HEK293 (cell line): Measurements from ENCODE around the gene ZGPAT.

ENCODE experiments used
- CTCF ChIA-PET: fragments of 350-600 bp; formaldehyde crosslinking; extraction: SDS; loops from one replicate; lab custom pipeline; 2021; ENCODE audit warnings: antibody characterized with exemption; lab: Yijun Ruan, JAX
- POLR2A ChIA-PET: fragments of 300-600 bp; formaldehyde crosslinking; extraction: SDS; loops from one replicate; lab custom pipeline; 2020; ENCODE audit warnings: antibody characterized with exemption, inconsistent platforms; lab: Yijun Ruan, JAX
- H3K27ac ChIP-seq: fragments of 200-500 bp; sonication (Bioruptor generic); 2 replicates; pipeline ENCODE4 v1.5.1; 2014; ENCODE audit warnings: low read depth, low read length, control low read depth, inconsistent platforms; ENCODE audit errors: extremely low read depth
- H3K36me3 ChIP-seq, 2 experiments: fragments of 200-500 bp in 1 of 2; sonication (Bioruptor generic) in 1 of 2; 1 replicate in 1 of 2; 2 replicates in 1 of 2; pipeline ENCODE4 v1.5.1; 2014 to 2017; ENCODE audit warnings: inconsistent platforms in 2 of 2, low read length in 2 of 2; ENCODE audit not compliant: control insufficient read depth in 2 of 2, insufficient read depth in 1 of 2
- H3K4me1 ChIP-seq: fragments of 200-500 bp; sonication (Bioruptor generic); 2 replicates; pipeline ENCODE4 v1.5.1; 2014; ENCODE audit warnings: mild to moderate bottlenecking, low read length, inconsistent platforms; ENCODE audit not compliant: control insufficient read depth, insufficient read depth
- H3K4me3 ChIP-seq: 2 replicates; pipeline ENCODE4 v1.5.1; 2011; ENCODE audit warnings: low read depth, mild to moderate bottlenecking, control low read depth, low read length, moderate library complexity
- H3K9me3 ChIP-seq: fragments of 200-500 bp; sonication (Bioruptor generic); 2 replicates; pipeline ENCODE4 v1.5.1; 2014; ENCODE audit warnings: low read depth, low read length, inconsistent platforms; ENCODE audit not compliant: control insufficient read depth, insufficient read depth
- BCL11A ChIP-seq: fragments of 450-650 bp; formaldehyde crosslinking; IDR thresholded peaks from 2 replicates; pipeline ENCODE4 v1.5.1; 2016; ENCODE audit warnings: low read depth, missing biosample characterization, missing genetic modification characterization
- GLIS2 ChIP-seq: fragments of 450-650 bp; formaldehyde crosslinking; IDR thresholded peaks from 2 replicates; pipeline ENCODE4 v1.5.1; 2016; ENCODE audit warnings: missing biosample characterization, missing genetic modification characterization
- HOXC10 ChIP-seq: sonication (generic); formaldehyde crosslinking; IDR thresholded peaks from 2 replicates; pipeline ENCODE4 v1.8.1; 2023; ENCODE audit warnings: mild to moderate bottlenecking, missing genetic modification reagents
- PRDM1 ChIP-seq: fragments of 450-650 bp; formaldehyde crosslinking; IDR thresholded peaks from 2 replicates; pipeline ENCODE4; 2016; ENCODE audit warnings: missing biosample characterization, missing genetic modification characterization
- PRDM4 ChIP-seq: fragments of 450-650 bp; formaldehyde crosslinking; IDR thresholded peaks from 2 replicates; pipeline ENCODE4 v1.5.1; 2017; ENCODE audit warnings: missing biosample characterization, missing genetic modification characterization
- REST ChIP-seq: fragments of 450-650 bp; formaldehyde crosslinking; IDR thresholded peaks from 2 replicates; pipeline ENCODE4 v1.5.1; 2016; ENCODE audit warnings: missing biosample characterization, missing genetic modification characterization
- ZBTB17 ChIP-seq: fragments of 450-650 bp; formaldehyde crosslinking; IDR thresholded peaks from 2 replicates; pipeline ENCODE4 v1.5.1; 2016; ENCODE audit warnings: missing biosample characterization, missing genetic modification characterization
- ZBTB20 ChIP-seq: fragments of 450-650 bp; formaldehyde crosslinking; IDR thresholded peaks from 2 replicates; pipeline ENCODE4 v1.5.1; 2016; ENCODE audit warnings: missing biosample characterization, missing genetic modification characterization
- ZBTB8A ChIP-seq: fragments of 450-650 bp; formaldehyde crosslinking; IDR thresholded peaks from 2 replicates; pipeline ENCODE4 v1.5.1; 2016; ENCODE audit warnings: missing biosample characterization, missing genetic modification characterization
- ZNF10 ChIP-seq: fragments of 450-650 bp; formaldehyde crosslinking; IDR thresholded peaks from 2 replicates; pipeline ENCODE4 v1.5.1; 2017; ENCODE audit warnings: missing biosample characterization, missing genetic modification characterization
- ZNF132 ChIP-seq: fragments of 450-650 bp; formaldehyde crosslinking; IDR thresholded peaks from 2 replicates; pipeline ENCODE4 v1.5.1; 2017; ENCODE audit warnings: missing biosample characterization, missing genetic modification characterization, borderline replicate concordance
- ZNF138 ChIP-seq: fragments of 450-650 bp; formaldehyde crosslinking; IDR thresholded peaks from 2 replicates; pipeline ENCODE4 v1.5.1; 2016; ENCODE audit warnings: missing biosample characterization, missing genetic modification characterization, borderline replicate concordance
- ZNF148 ChIP-seq: fragments of 450-650 bp; formaldehyde crosslinking; IDR thresholded peaks from 2 replicates; pipeline ENCODE4 v1.5.0; 2017; ENCODE audit warnings: missing biosample characterization, missing genetic modification characterization, borderline replicate concordance
- ZNF37A ChIP-seq: fragments of 450-650 bp; IDR thresholded peaks from 2 replicates; pipeline ENCODE4 v1.5.1; 2018; ENCODE audit warnings: missing biosample characterization, missing genetic modification characterization
- ZNF394 ChIP-seq: fragments of 450-650 bp; formaldehyde crosslinking; IDR thresholded peaks from 2 replicates; pipeline ENCODE4 v1.5.1; 2016; ENCODE audit warnings: missing biosample characterization, missing genetic modification characterization, mild to moderate bottlenecking, moderate library complexity, borderline replicate concordance
- ZNF513 ChIP-seq: fragments of 450-650 bp; IDR thresholded peaks from 2 replicates; pipeline ENCODE4 v1.5.1; 2018; ENCODE audit warnings: missing biosample characterization, missing genetic modification characterization
- ZNF549 ChIP-seq: fragments of 450-650 bp; IDR thresholded peaks from 2 replicates; pipeline ENCODE4 v1.5.1; 2018; ENCODE audit warnings: missing biosample characterization, missing genetic modification characterization, mild to moderate bottlenecking, inconsistent platforms, moderate library complexity
- ZNF558 ChIP-seq: fragments of 450-650 bp; formaldehyde crosslinking; IDR thresholded peaks from 2 replicates; pipeline ENCODE4 v1.5.1; 2016; ENCODE audit warnings: missing biosample characterization, missing genetic modification characterization
- ZNF580 ChIP-seq: fragments of 450-650 bp; formaldehyde crosslinking; IDR thresholded peaks from 2 replicates; pipeline ENCODE4 v1.5.1; 2016; ENCODE audit warnings: missing biosample characterization, missing genetic modification characterization
- ZNF626 ChIP-seq: fragments of 450-650 bp; sonication (Bioruptor Pico); formaldehyde crosslinking; IDR thresholded peaks from 2 replicates; pipeline ENCODE4 v1.5.1; 2018; ENCODE audit warnings: missing biosample characterization, missing genetic modification characterization, inconsistent platforms
- ZNF629 ChIP-seq: fragments of 450-650 bp; formaldehyde crosslinking; IDR thresholded peaks from 2 replicates; pipeline ENCODE4 v1.5.1; 2017; ENCODE audit warnings: missing biosample characterization, missing genetic modification characterization
- ZNF792 ChIP-seq: fragments of 450-650 bp; formaldehyde crosslinking; IDR thresholded peaks from 2 replicates; pipeline ENCODE4 v1.5.1; 2016; ENCODE audit warnings: missing biosample characterization, missing genetic modification characterization
- ZNF830 ChIP-seq: fragments of 450-650 bp; IDR thresholded peaks from 2 replicates; pipeline ENCODE4 v1.5.0; 2018; ENCODE audit warnings: missing biosample characterization, missing genetic modification characterization, low read depth, mild to moderate bottlenecking, moderate library complexity

ZGPAT gene

GRCh38 chr20:63681609-63682142, 26.2 kb upstream of the ZGPAT start:
- H3K9me3 ChIP-seq = no peaks in the 10 kb centered on the region
- H3K27ac ChIP-seq = no peak overlapping the region
- TF ChIP-seq GLIS2 (tag by site-specific recombination) (peak; percentile 19; the same call in 1 of the 2 replicates), ZBTB17 (tag by site-specific recombination) (no peak), PRDM4 (tag by site-specific recombination) (no peak), ZNF558 (tag by site-specific recombination) (peak; percentile 96), ZNF549 (tag by site-specific recombination) (no peak), ZBTB20 (peak; percentile 24; the same call in 1 of the 2 replicates), ZNF148 (tag by site-specific recombination) (no peak), ZNF10 (tag by site-specific recombination) (no peak), HOXC10 (CRISPR knock-in tag) (no peak), ZNF626 (tag by site-specific recombination) (no peak)
- no peaks in the 10 kb centered on the region for H3K4me1 ChIP-seq
- ChIA-PET POLR2A (interaction anchor here (0.7 to 3.1 kb wide), 5 partner anchors 17 to 136 kb away, joined by 3 to 14 read pairs (median 5); partner anchors contain the start of genes HELZ2 and RTEL1), CTCF (interaction anchor here (0.6 to 0.7 kb wide), 2 partner anchors 291 to 710 kb away, joined by 3 to 4 read pairs; no protein-coding TSS in a partner anchor)
- H3K4me3 ChIP-seq = no peak overlapping the region
- H3K36me3 ChIP-seq = peaks cover 0 to 25% of the 10 kb centered on the region in 2 experiments; a peak in 2 of 3 replicates

- Histone ChIP-seq H3K9me3 (no peaks in the 10 kb centered on the region), H3K27ac (no peak overlapping the region), H3K36me3 (peaks cover 0 to 21% of the 10 kb centered on the region in 2 experiments; a peak in 2 of 3 replicates), H3K4me1 (no peaks in the 10 kb centered on the region), H3K4me3 (no peak overlapping the region)
- ChIA-PET POLR2A (interaction anchor here (0.6 to 3.1 kb wide), 9 partner anchors 9 to 137 kb away, joined by 3 to 14 read pairs (median 3); partner anchors contain the start of genes HELZ2 and RTEL1), CTCF (interaction anchor here (0.6 to 1.2 kb wide), 4 partner anchors 103 to 710 kb away, joined by 3 to 4 read pairs (median 4); partner anchors contain the start of gene PTK6)
- TF ChIP-seq ZNF580 (no peak), REST (no peak), PRDM1 (tag by site-specific recombination) (no peak), ZNF37A (tag by site-specific recombination) (no peak), ZBTB8A (tag by site-specific recombination) (no peak), ZNF394 (peak; percentile 41; the same call in 1 of the 2 replicates), ZNF132 (tag by site-specific recombination) (no peak), ZNF513 (tag by site-specific recombination) (no peak), ZNF629 (tag by site-specific recombination) (peak; percentile 36; the same call in 1 of the 2 replicates), ZNF830 (tag by site-specific recombination) (no peak), BCL11A (tag by site-specific recombination) (no peak), ZNF792 (tag by site-specific recombination) (no peak), ZNF138 (no peak)
Measured at GRCh38 chr20:63682384-63683139, 25.3 kb upstream of the ZGPAT start.
